ENCODE measurements around the gene SLC17A2.

SLC17A2 gene

GRCh38 chr6:25971187-25971821 is 40.8 kb upstream of the SLC17A2 start:
- peaks cover 71% of the 10 kb centered on the region for H3K36me3 ChIP-seq (replicated peaks)
- no peak overlapping the region for H3K4me3 ChIP-seq (ENCODE audit: low read depth, low read length)
- no peaks in the 10 kb centered on the region for H3K27me3 ChIP-seq (replicated peaks)
- H3K27ac ChIP-seq: peak overlapping the region; percentile 65
- peak; percentile 86 for DNase-seq
- TF ChIP-seq CTCF (IDR thresholded peaks at IDR 0.05; ENCODE audit: low read depth, low read length, missing control alignments): no peak
- in situ Hi-C loops (cut with HindIII; ENCODE audit: low pct_ligation_motif_present, low sequenced_read_pairs): no loop called here

- Histone ChIP-seq H3K27ac (no peak overlapping the region), H3K27me3 (replicated peaks) (no peaks in the 10 kb centered on the region), H3K4me3 (ENCODE audit: low read depth, low read length) (no peak overlapping the region), H3K36me3 (replicated peaks) (peaks cover 61% of the 10 kb centered on the region)
- TF ChIP-seq CTCF (IDR thresholded peaks at IDR 0.05; ENCODE audit: low read depth, low read length, missing control alignments): no peak
- no peak for DNase-seq
- in situ Hi-C loops (cut with HindIII; ENCODE audit: low pct_ligation_motif_present, low sequenced_read_pairs): no loop called here
These were observed 38.3 kb upstream of the SLC17A2 start for GRCh38 chr6:25968769-25969168.

- in situ Hi-C loops (cut with HindIII; ENCODE audit: low pct_ligation_motif_present, low sequenced_read_pairs): no loop called here
- no peak overlapping the region for H3K27ac ChIP-seq
- DNase-seq: no peak
- H3K4me3 ChIP-seq (ENCODE audit: low read depth, low read length): no peak overlapping the region
- peaks cover 45% of the 10 kb centered on the region for H3K36me3 ChIP-seq (replicated peaks)
- no peaks in the 10 kb centered on the region for H3K27me3 ChIP-seq (replicated peaks)
- no peak for TF ChIP-seq CTCF (IDR thresholded peaks at IDR 0.05; ENCODE audit: low read depth, low read length, missing control alignments)
These were observed 36.2 kb upstream of the SLC17A2 start for GRCh38 chr6:25966711-25967110.

GRCh38 chr6:25965058-25965457 is 34.6 kb upstream of the SLC17A2 start:
- no peak for TF ChIP-seq CTCF (IDR thresholded peaks at IDR 0.05; ENCODE audit: low read depth, low read length, missing control alignments)
- H3K36me3 ChIP-seq (replicated peaks): peaks cover 38% of the 10 kb centered on the region

GRCh38 chr6:25963426-25964123 is 33.1 kb upstream of the SLC17A2 start:
- TF ChIP-seq CTCF (IDR thresholded peaks at IDR 0.05; ENCODE audit: low read depth, low read length, missing control alignments): no peak
- Histone ChIP-seq H3K27ac (no peak overlapping the region), H3K36me3 (replicated peaks) (peaks cover 26% of the 10 kb centered on the region), H3K4me3 (ENCODE audit: low read depth, low read length) (peak overlapping the region; percentile 72), H3K27me3 (replicated peaks) (no peaks in the 10 kb centered on the region)
- in situ Hi-C loops (cut with HindIII; ENCODE audit: low pct_ligation_motif_present, low sequenced_read_pairs): no loop called here
- no peak for DNase-seq

More at GRCh38 chr6:25965058-25965457, 34.6 kb upstream of the SLC17A2 start:
- no peak for DNase-seq
- in situ Hi-C loops (cut with HindIII; ENCODE audit: low pct_ligation_motif_present, low sequenced_read_pairs): no loop called here
- Histone ChIP-seq H3K4me3 (ENCODE audit: low read depth, low read length) (no peak overlapping the region), H3K27ac (no peak overlapping the region), H3K27me3 (replicated peaks) (no peaks in the 10 kb centered on the region)

All from brain microvascular endothelial cell (primary cell).